H1 (cell line): ENCODE data around the gene MEX3D. TPM values are rescaled to one million over a fixed set of nuclear protein-coding genes. Genes with fewer than 3 reads are reported as not detected.

ENCODE experiments used
- BCL11A ChIP-seq, 2 experiments: IDR thresholded peaks; one replicate each; pipeline ENCODE4 v1.6.1; 2011; ENCODE audit warnings: low read depth in 2 of 2, low read length in 2 of 2, mild to moderate bottlenecking in 2 of 2
- GABPA ChIP-seq: IDR thresholded peaks from 2 replicates; pipeline ENCODE4 v1.6.1; 2011; ENCODE audit warnings: mild to moderate bottlenecking, low read length, moderate library complexity, borderline replicate concordance; ENCODE audit not compliant: insufficient read depth
- HDAC2 ChIP-seq, 2 experiments: fragments of 300-600 bp in 1 of 2; sonication (generic) in 1 of 2; IDR thresholded peaks; 2 replicates each; pipeline ENCODE4 v1.6.1; 2011 to 2012; ENCODE audit warnings: low read depth in 2 of 2, low read length in 2 of 2, mild to moderate bottlenecking in 2 of 2, moderate library complexity in 2 of 2, borderline replicate concordance in 1 of 2, inconsistent platforms in 1 of 2
- RBBP5 ChIP-seq: IDR thresholded peaks from 2 replicates; pipeline ENCODE4 v1.7.1; 2012; ENCODE audit warnings: low read depth, mild to moderate bottlenecking, inconsistent platforms, low read length, moderate library complexity, borderline replicate concordance
- TBP ChIP-seq: IDR thresholded peaks from 2 replicates; pipeline ENCODE4 v1.6.1; 2011; ENCODE audit warnings: low read depth, low read length, improper control_type of control experiment
- polyA plus RNA-seq, 7 experiments: library from polyadenylated mRNA; depleted of rRNA in 3 of 7; stranded (reverse) in 5 of 7; unstranded in 2 of 7; fragments of >200 nt in 5 of 7; fragments of 200-250 nt in 2 of 7; gene quantifications; 1 replicate in 5 of 7; 2 replicates in 1 of 7; 4 replicates in 1 of 7; pipeline versions ENCODE4 v1.2.1 to v1.2.3, GENCODE V29; 2011 to 2013; ENCODE audit warnings: missing spikeins in 2 of 7, mixed read lengths in 2 of 7
- total RNA-seq: library from RNA; stranded (reverse); fragmentation: NEBNext Ultra II Directional; extraction: Animal tissue kit (Norgen Biotek cat#: 25700); gene quantifications from 2 replicates; pipeline ENCODE4 v1.2.1, GENCODE V29; 2021
- TF ChIP-seq, protein P1 (sequence below): fragments of 300-600 bp; sonication (generic); IDR thresholded peaks from 2 replicates; pipeline ENCODE4 v1.7.1; 2012; ENCODE audit warnings: low read length, moderate library complexity, mild to moderate bottlenecking, inconsistent platforms; ENCODE audit not compliant: insufficient replicate concordance

MEX3D gene
- total and polyA plus RNA-seq, 2 of the 8 experiments (the other 6 are each of a cell fraction or from before 2014, with no cell fraction given): 20.8 to 78.8 TPM

GRCh38 chr19:1611353-1611752, 43.2 kb upstream of the MEX3D start (continued):
- TF ChIP-seq, protein P1, sequence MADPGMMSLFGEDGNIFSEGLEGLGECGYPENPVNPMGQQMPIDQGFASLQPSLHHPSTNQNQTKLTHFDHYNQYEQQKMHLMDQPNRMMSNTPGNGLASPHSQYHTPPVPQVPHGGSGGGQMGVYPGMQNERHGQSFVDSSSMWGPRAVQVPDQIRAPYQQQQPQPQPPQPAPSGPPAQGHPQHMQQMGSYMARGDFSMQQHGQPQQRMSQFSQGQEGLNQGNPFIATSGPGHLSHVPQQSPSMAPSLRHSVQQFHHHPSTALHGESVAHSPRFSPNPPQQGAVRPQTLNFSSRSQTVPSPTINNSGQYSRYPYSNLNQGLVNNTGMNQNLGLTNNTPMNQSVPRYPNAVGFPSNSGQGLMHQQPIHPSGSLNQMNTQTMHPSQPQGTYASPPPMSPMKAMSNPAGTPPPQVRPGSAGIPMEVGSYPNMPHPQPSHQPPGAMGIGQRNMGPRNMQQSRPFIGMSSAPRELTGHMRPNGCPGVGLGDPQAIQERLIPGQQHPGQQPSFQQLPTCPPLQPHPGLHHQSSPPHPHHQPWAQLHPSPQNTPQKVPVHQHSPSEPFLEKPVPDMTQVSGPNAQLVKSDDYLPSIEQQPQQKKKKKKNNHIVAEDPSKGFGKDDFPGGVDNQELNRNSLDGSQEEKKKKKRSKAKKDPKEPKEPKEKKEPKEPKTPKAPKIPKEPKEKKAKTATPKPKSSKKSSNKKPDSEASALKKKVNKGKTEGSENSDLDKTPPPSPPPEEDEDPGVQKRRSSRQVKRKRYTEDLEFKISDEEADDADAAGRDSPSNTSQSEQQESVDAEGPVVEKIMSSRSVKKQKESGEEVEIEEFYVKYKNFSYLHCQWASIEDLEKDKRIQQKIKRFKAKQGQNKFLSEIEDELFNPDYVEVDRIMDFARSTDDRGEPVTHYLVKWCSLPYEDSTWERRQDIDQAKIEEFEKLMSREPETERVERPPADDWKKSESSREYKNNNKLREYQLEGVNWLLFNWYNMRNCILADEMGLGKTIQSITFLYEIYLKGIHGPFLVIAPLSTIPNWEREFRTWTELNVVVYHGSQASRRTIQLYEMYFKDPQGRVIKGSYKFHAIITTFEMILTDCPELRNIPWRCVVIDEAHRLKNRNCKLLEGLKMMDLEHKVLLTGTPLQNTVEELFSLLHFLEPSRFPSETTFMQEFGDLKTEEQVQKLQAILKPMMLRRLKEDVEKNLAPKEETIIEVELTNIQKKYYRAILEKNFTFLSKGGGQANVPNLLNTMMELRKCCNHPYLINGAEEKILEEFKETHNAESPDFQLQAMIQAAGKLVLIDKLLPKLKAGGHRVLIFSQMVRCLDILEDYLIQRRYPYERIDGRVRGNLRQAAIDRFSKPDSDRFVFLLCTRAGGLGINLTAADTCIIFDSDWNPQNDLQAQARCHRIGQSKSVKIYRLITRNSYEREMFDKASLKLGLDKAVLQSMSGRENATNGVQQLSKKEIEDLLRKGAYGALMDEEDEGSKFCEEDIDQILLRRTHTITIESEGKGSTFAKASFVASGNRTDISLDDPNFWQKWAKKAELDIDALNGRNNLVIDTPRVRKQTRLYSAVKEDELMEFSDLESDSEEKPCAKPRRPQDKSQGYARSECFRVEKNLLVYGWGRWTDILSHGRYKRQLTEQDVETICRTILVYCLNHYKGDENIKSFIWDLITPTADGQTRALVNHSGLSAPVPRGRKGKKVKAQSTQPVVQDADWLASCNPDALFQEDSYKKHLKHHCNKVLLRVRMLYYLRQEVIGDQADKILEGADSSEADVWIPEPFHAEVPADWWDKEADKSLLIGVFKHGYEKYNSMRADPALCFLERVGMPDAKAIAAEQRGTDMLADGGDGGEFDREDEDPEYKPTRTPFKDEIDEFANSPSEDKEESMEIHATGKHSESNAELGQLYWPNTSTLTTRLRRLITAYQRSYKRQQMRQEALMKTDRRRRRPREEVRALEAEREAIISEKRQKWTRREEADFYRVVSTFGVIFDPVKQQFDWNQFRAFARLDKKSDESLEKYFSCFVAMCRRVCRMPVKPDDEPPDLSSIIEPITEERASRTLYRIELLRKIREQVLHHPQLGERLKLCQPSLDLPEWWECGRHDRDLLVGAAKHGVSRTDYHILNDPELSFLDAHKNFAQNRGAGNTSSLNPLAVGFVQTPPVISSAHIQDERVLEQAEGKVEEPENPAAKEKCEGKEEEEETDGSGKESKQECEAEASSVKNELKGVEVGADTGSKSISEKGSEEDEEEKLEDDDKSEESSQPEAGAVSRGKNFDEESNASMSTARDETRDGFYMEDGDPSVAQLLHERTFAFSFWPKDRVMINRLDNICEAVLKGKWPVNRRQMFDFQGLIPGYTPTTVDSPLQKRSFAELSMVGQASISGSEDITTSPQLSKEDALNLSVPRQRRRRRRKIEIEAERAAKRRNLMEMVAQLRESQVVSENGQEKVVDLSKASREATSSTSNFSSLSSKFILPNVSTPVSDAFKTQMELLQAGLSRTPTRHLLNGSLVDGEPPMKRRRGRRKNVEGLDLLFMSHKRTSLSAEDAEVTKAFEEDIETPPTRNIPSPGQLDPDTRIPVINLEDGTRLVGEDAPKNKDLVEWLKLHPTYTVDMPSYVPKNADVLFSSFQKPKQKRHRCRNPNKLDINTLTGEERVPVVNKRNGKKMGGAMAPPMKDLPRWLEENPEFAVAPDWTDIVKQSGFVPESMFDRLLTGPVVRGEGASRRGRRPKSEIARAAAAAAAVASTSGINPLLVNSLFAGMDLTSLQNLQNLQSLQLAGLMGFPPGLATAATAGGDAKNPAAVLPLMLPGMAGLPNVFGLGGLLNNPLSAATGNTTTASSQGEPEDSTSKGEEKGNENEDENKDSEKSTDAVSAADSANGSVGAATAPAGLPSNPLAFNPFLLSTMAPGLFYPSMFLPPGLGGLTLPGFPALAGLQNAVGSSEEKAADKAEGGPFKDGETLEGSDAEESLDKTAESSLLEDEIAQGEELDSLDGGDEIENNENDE: no peak
- TF ChIP-seq TBP (no peak), BCL11A (IDR thresholded peaks at IDR 0.05; ENCODE audit: low read depth in 2 of 2, low read length in 2 of 2) (no peak), HDAC2 (IDR thresholded peaks at IDR 0.05; ENCODE audit: borderline replicate concordance in 1 of 2, low read depth in 2 of 2, low read length in 2 of 2) (no peak), GABPA (no peak), RBBP5 (no peak)
